ENCODE measurements around the gene LANCL2.
"Not testable (repeated sequence)": the region's sequence is repeated elsewhere in the genome, so short reads cannot be mapped to it uniquely, and the experiment has no call there.

The LANCL2 gene

DNA sequence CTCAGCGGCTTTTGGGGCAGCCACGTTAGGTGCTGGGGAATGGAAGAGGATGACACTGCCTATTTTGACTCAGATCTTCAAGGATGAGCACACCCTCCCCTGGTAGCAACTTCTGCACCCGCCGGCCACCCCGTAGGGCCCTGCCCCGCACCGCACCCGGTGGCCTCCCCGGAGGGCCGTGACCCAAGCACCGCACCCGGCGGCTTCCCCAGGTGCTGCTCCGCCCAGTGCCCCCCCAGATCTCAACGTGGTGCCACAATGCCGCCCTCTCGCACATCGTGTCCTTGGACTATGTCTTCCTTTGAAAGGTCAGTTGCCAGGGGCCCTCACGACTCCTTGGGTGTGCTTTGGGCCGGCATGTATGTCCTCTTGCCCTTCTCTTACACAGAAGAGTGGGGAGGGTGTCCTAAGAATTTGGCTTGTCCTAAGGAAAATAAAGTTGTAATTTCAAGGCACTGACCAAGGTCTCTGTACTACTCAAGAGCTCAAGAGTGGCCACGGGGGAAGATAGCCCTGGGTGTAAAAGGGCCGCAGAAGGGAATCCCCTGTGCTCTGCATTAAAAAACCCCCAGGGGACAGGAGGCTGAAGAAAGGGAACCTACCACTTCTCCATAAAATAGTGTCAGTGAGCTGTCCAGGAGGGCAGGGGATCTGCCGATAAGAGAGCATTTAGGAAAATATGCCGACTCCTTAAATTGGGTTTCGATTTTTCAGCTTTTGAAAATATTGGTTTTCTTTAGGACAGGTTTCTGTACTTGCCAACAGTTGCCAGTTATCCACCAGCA is 1.6 kb upstream of the LANCL2 start:
- DNase-seq = no peak

DNA sequence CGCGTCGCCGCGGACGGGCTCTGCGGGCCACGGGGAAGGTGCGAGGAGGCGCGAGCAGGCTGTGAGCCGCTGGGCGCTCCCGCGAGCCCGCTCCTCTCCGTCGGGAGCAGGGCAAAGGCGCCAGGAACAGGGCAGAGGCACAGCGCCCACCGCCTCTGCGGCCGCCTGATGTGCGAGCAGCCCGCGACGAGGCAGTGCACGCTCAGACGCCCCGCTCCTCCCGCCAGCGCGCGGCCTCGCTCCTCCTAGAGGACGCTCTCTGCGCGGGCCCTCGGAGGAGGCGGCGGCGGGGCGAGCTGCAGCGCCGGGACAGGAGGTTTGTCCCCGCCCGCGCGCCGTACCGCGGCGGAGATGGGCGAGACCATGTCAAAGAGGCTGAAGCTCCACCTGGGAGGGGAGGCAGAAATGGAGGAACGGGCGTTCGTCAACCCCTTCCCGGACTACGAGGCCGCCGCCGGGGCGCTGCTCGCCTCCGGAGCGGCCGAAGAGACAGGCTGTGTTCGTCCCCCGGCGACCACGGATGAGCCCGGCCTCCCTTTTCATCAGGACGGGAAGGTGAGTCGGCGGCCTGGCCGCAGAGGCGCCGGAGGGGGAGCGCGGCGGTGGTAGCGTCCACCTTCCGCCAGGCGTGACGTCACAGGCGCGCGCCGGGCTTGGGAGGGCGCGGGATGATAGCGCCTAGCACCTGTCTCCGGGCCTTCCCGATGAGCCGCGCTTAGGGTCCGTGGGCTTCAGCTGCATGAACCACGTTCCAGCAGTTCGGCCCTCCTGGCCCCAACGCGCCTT is 731 bp downstream of the LANCL2 start:
- peak; percentile 98 for DNase-seq

DNA sequence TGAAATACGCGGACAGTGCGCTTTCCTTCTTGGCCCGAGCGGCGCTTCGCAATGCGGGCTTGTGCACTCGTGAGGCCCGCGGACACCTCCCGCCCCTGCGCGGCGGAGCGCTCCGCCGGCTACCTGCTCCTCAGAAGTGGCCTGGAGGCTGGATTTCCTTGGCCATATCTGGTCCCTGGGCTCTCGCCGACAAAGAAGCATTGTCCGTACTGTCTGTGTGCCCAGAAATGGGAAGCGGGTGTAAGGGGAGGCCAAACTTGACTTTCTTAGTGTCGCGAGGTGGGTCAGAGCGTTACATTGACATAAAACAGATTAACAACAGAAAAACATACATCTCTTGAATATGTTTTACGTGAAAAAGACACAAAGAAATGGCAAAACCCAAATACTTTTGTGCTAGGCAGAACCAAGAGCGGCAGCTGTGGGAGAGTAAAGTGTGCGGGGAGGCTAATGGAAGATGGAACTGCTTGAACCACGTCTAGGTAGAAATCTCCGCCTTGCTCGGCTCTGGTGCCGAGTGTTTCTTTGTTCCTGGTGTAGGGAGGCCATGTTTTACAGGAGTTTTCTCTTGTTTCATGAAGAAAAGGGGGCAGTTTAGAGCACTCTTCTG is 1.4 kb downstream of the LANCL2 start:
- DNase-seq = no peak

DNA sequence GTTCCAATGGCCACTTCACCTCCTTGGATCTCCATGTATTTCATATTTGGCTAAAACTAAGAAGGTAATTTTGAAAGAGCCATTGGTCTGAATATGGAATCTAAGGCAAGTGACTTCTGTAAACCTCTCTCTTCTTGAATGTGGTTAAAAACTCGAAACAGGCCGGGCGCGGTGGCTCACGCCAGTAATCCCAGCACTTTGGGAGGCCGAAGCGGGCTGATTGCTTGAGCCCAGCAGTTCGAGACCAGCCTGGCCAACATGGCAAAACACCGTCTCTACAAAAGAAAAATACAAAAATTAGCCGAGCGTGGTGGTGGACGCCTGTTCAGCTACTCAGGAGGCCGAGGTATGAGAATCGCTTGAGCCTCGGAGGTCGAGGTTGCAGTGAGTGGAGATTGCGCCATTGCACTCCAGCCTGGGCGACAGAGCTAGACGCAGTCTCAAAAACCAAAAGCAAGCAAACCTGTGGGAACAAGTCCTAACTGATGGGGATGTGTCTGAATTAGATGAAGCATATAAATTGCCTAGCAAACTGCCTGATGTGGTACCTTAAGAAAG is 2.2 kb downstream of the LANCL2 start:
- no peak for DNase-seq

DNA sequence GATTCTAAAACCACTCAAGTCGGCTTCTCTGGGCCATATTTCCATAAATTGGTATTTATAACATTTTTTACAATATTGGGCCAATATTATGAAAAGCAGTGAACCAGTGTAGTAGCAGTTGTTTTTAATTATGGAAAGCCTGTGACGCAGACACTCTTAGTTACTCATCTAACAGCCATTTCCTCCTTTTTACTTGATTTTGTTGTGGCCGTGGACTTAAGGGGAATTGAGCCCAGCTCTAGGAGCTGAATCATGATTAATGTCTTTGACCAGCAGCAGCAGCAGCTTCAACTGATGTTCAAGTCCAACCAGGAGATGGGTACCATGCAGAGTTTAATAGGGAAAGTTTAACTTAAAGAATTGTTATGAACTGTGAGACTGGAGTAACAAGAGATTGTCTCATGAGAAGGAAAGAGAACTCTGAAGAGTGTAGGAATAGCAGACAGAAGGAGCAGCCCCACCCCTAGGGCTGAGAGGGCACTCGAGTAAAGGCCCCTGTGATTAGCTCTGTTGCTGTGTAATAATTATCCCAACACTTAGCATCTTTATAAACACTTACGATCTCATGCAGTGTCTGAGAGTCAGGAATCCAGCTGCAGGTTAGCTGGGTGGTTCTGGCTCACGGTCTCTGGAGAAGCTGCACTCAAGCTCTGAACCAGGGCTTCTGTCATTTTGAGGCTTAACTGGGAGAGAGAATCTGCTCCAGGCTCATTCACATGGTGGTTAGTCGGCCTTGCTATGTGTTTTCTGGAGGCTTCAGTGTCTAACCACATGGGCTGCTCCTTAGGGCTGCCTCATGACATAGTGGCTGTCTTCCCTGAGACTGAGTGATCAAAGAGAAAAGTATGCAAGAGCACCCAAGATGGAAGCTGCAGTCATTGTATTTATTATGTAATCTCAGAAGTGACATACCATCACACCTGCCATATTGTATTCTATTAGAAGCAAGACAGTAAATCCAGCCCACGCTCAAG is 4.6 kb downstream of the LANCL2 start:
- DNase-seq = peak; percentile 96

DNA sequence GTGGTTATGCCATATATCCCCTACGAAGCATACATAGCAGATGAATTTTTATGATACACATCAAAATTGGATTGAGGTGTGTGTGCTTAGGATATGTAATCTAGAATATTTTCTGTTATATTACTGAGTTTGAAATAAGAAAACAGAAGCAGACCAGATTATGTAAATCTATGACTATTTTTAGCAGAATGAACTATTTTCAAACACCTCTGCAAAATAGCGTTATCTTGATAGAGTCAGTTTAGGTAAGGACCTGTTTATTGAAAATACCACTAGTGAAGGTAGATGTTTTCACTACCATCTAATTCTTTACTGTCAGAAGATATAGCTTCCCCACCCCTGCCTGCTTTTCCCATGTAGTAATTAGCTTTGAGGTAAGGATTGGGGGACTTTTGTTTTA is 9.1 kb downstream of the LANCL2 start:
- no peak for DNase-seq

DNA sequence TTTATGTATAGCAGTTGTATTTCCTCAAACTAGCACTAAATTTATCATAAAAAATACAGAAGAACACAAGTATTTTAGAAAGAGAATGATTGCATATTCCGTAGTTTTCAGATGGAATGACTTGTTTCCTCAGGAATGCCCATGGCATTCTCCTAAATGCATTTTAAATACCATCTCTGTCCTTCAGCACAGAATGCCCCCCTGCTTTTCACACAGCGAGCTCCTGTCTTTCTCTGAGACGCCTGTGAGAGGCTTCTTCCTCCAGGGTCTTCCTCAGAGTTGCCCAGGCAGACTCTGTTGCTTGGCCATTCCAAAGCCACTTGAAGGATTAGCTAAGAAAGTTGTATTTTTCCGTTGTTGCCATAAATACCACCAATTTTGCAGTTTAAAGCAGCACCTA is 10.1 kb downstream of the LANCL2 start:
- peak; percentile 43 for DNase-seq

DNA sequence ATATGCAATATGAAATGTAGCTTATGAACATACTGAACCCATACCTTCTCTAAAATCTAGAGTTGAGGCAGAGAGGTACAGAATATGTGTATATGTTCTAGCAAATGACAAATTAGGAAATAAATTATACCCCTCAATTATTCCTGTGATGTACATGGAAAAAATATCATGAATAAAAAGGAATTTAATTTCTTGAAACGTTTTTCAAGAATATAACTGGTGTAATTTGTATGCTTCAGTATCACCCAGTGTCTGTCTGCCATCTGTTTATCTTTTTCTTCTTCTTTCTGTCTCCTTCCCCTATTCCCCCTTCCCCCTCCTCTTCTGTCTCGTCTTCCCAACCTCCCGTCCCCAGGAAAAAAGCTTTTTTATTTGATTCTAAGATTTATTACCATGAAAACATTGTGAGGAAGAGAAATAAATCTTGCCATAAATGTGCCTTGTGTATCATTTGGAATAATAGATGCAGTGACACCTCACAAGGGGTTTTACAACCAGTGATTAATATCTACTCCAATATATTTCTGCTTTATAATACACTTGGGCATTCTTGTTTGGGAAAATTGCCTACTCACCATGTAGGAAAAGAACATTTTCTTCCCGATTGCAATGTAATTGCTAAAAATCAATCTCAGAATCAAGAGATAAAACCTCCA is 12.2 kb downstream of the LANCL2 start:
- DNase-seq = no peak

DNA sequence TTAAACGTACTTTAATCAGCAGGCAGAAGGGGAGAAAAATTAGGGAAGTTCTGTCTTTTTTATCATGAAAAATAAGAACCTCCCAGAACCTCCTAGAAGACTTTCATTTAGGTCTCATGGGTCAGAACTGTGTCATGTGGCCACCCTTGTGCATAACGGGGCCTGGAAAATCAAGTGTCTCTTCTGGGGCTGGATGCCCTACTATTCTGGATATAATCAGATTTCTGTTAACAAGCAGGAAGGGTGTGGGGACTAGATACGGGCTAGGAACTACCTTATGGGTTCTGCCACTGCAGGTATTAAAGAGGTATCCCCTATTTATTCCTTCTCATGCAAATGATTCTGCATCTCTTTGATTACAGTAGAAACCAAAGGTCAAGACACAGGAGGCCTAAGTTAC is 14.1 kb downstream of the LANCL2 start:
- DNase-seq = no peak

DNA sequence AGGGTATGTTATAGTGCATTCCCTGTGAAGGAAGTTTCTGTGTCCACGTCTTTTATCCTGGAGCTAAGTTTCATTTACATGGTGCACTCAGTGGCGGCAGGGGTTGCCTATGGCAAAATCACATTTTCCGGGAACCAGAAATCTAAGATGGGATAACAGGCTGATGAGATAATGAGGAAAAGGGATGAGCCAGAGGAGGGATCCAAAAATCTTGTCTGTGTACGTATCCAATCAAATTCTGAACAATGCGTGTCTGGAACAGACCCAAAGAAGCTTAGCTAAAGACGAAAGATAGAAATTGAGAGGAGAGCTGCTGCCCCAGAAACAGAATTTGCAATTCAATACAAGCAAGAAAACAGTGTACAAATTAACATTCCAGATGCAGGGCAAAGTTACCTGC is 16.1 kb downstream of the LANCL2 start:
- no peak for DNase-seq

DNA sequence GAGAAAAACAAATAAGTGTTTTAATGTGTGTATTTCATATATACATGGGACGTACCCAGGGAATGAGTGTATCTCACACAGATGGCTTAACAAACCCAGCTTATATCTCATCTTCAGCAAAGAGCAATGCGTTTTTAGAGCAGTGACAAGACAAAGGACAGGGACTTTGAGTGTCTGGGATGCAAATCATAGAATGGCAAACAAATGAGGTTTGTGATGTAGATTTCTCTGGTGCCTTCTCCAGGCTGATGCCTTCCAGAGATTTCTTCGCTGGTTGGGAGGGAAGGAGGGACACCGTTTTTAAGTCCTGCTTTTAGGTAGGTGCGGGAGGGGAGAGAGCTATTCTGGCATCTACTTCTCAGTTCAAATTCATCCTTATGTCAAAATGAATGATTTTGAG is 16.6 kb downstream of the LANCL2 start:
- no peak for DNase-seq

DNA sequence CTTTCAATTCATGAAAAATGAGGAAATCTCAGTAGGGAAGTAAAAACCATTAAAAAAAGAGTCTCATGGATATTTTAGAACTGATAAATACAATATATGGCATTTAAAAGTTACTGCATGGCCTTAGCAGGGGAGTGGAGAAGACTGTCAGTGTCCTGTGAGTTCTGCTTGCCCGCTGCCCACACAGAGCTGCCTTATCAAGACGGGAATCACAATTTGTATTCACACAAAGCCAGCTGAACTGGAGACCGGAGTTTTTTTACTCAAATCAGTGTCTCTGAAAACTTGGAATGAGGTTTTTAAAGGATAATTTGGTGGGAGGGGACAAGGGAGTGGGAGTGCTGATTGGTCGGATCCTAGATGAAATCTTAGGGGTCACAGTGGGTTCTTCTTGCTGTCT is 17.1 kb downstream of the LANCL2 start:
- DNase-seq = no peak

DNA sequence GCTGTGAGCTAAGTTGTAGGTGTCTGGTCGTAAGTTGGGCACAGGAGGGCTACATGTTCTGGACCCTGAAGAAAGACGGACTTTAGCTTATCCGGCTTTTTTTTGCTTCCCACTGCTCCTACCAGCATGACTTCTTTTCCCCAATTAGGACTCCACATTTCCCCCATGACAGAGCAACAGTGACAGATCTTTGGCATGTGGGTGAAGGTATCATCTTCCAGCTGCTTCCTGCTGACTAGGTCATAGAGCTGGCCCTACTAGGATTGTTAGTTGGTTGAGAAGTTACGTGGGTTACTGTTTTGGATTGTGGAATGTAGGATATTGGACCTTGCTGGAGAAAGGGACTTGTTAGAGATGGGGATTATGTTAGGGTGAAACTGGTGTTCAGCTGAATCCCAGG is 21.4 kb downstream of the LANCL2 start:
- no peak for DNase-seq

DNA sequence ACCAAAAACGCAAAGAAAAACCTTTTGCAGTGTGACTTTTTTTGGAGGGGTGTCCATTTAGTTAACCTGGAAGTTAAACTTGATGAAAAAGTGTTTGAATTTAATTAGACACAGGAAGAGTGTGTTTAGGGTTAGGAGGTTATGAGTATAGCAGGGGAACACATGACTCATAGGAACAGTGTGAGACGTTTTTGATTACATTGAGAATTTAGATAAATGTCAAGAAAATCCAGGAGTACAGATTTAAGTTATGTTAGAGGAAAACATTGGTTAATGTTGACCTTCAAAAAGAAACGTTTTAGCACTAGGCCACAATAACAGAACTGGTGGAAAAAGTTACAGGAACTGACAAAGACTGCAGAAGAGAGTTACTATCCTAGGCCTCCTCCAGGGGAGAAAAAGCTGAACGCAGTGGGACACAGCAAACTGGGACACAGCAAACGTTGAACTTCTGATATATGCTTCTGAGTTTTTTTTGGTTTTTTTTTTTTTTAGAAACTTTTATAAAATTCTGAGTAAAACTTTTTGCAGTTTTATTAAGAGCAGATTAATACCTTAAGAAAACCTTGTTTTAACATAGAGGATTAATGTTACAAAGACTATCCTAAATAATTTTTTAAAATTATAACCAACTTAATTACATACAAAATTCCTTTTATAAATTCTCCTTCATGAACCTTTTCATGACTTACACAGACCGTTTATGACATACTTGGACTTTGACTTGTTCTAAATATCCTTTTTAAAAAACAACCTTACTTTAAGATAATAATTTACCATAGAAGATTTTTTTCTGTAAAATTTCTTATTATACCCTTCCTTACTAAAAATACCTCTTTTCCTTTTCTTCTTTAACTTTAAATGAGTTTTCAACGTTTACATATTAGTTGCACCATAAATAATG is 22.2 kb downstream of the LANCL2 start:
- peak; percentile 18 for DNase-seq

DNA sequence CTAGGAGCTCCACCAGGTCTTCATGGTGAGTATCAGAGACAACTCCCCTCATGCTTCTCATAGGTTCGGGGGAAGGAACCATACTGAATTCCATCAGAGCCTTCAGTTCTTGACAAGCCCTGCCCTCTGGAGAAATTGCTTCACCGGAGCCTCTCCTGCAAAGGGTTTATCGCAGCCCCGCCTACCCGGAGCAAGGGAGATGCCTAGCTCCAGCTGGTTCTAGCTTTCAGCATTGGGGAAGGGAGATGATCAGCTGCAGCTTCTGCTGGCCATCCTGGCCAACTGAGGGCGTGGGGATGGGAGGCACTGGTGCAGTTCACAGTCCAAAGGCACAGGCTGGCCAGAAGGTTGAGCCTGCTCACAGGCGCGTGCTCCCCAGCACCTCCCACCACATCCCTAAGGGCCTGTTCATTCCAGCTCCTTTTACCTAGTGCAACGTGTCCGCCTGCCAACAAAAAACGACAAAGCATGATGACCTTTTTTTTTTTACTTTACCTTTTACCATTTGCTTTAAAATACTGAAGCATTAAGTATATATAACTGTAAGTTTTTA is 31.2 kb downstream of the LANCL2 start:
- no peak for DNase-seq

DNA sequence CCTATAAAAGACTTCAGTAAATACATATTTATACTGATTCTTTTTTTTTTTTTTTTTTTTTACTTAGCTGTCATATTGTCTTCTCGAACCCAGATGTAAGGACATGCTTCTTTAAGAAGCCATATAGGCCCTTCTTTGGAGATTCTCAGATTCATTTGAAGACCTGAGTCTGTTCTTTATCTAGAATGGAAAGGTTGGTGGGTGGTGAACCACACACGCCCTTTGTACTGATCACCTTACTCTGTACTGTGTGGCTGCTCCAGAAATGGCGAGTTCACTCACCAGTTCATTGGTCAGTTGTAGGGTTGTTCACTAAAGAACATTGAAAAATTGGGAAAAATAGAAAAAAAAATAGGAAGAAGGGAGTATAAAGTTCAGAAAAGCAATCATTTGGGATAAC is 32.5 kb downstream of the LANCL2 start:
- DNase-seq = no peak

DNA sequence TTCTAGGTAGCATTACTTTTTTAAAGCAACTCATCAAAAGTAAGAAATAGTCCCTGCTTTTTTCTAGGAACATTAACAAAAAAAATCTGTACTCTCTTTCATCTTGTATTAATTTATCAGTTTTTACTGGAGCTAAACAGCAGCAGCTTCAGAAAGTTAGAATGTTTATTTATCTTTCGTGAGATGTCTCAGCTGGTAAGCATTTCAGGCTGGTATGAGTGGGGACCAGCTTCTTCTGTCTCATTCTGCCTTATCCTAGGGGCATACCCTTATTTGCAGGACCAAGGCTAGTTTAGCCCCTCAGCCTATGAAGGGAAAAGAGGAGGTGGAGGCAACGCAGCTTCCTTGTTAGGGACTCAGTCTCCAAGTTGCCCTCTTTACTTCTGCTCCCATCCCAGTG is 35.1 kb downstream of the LANCL2 start:
- DNase-seq = peak; percentile 35

DNA sequence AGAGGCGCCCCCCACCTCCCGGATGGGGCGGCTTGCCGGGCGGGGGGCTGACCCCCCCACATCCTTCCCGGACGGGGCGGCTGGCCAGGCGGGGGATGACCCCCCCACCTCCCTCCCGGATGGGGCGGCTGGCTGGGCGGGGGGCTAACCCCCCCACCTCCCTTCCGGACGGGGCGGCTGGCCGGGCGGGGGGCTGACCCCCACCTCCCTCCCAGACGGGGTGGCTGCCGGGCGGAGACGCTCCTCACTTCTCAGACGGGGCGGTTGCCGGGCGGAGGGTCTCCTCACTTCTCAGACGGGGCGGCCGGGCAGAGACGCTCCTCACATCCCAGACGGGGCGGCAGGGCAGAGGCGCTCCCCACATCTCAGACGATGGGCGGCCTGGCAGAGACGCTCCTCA is 37.4 kb downstream of the LANCL2 start:
- not testable (repeated sequence) for DNase-seq

DNA sequence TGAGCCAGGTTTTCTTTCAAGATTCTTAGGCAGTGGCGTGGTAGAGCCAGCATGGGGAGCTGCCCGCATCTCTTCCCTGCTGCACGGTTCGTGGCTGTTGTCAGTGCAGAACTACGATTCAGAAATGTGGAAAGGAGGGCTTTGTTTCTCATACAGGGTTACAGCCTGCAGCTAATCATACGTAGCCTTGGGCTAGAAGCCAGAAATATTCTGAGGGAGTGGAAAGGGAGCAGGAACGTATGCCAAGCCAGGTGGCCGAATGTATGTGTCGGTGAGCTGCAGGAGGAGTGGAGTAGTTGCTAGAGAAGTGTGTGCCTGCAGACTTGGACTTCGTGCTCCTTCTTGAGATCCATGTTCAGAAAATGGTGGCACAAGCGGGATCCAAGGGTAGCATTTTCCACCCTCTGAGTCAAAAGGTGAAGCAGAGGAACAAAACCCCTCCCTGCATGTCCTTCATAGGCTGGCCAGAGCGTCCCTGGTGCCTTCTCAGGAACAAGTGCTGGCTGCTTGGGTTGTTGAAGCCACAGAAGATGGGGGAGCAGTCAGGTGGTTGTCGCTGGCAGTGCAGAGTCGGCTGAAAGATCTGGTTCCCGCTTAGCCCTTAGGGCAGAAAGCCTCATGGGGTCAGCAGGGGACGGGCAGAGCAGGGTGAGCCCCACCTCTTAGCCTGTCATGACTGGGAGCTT is 40.9 kb downstream of the LANCL2 start:
- no peak for DNase-seq

All from fibroblast of skin of scalp (primary cell).